Measurements from ENCODE around the gene TBC1D23.

DNA sequence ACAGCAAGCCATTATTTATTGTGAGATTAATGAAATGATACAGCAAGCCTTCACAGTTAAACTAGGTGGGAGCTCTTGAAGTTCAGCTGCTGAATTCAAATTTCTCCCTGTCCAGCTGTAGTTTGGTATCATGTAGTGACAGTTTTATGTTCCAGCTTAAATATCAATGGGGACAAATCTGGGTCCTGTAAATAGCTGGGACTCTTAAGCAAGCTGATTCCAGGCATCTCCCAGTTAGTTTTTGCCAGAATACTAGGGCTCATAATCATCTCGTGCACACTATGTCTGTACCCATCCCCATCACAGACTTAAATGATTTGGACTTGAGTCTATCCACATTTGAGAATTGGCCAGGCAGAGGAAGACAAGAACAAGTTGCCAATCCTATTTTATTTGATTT is 45.9 kb downstream of the TBC1D23 start:
- TF ChIP-seq POLR2AphosphoS5 (IDR thresholded peaks at IDR 0.05; ENCODE audit: low read depth, low read length) (no peak), POLR2A (IDR thresholded peaks at IDR 0.05; ENCODE audit: low read depth, low read length) (no peak), TAF1 (IDR thresholded peaks at IDR 0.05; ENCODE audit: low read depth, low read length) (no peak), POU2F2 (IDR thresholded peaks at IDR 0.05; ENCODE audit: low read depth, low read length) (no peak)
